OCI-LY1 (cell line): ENCODE measurements around the gene FRS2.

ENCODE experiments used
- H2AFZ ChIP-seq: fragments of 200-600 bp; sonication (generic), shearing (Covaris generic); 2 replicates; pipeline ENCODE4 v1.6.0; 2014; ENCODE audit warnings: antibody characterized with exemption, mild to moderate bottlenecking, low read length
- H3F3A ChIP-seq: fragments of 200-600 bp; sonication (generic), shearing (Covaris generic); 2 replicates; pipeline ENCODE4 v1.6.0; 2014; ENCODE audit warnings: mild to moderate bottlenecking, antibody characterized with exemption, low read length, moderate library complexity; ENCODE audit not compliant: insufficient read depth
- H3K27ac ChIP-seq: fragments of 200-600 bp; sonication (generic); 2 replicates; pipeline ENCODE4 v1.5.1; 2014; ENCODE audit warnings: low read length, mixed run types, mild to moderate bottlenecking, low read depth; ENCODE audit not compliant: poor library complexity, severe bottlenecking
- H3K27me3 ChIP-seq: fragments of 200-600 bp; sonication (generic); 2 replicates; pipeline ENCODE4 v1.6.0; 2014; ENCODE audit warnings: antibody characterized with exemption, mild to moderate bottlenecking, low read length, moderate library complexity; ENCODE audit not compliant: insufficient read depth
- H3K36me3 ChIP-seq: fragments of 200-600 bp; sonication (generic); 2 replicates; pipeline ENCODE4 v1.6.1; 2014; ENCODE audit warnings: mild to moderate bottlenecking, antibody characterized with exemption, low read length, moderate library complexity, mixed read lengths; ENCODE audit not compliant: insufficient read depth
- H3K4me1 ChIP-seq: fragments of 200-600 bp; sonication (generic); 2 replicates; pipeline ENCODE4 v1.5.1; 2014; ENCODE audit warnings: mild to moderate bottlenecking, low read length, moderate library complexity; ENCODE audit not compliant: insufficient read depth, severe bottlenecking
- H3K4me2 ChIP-seq: fragments of 200-600 bp; sonication (generic), shearing (Covaris generic); 2 replicates; pipeline ENCODE4 v1.6.1; 2014; ENCODE audit warnings: low read length
- H3K4me3 ChIP-seq: fragments of 200-600 bp; sonication (generic); 2 replicates; pipeline ENCODE4 v1.5.1; 2014; ENCODE audit warnings: low read length, low read depth, mild to moderate bottlenecking, mixed read lengths; ENCODE audit not compliant: poor library complexity, severe bottlenecking
- H3K79me2 ChIP-seq: fragments of 200-600 bp; shearing (Covaris generic); 2 replicates; pipeline ENCODE4 v1.6.1; 2016; ENCODE audit warnings: mixed run types, low read length, mixed read lengths; ENCODE audit not compliant: insufficient read depth
- H3K9ac ChIP-seq: fragments of 200-600 bp; sonication (generic), shearing (Covaris generic); 2 replicates; pipeline ENCODE4 v1.6.1; 2014; ENCODE audit warnings: mild to moderate bottlenecking, low read length, mixed read lengths
- H3K9me2 ChIP-seq: fragments of 200-600 bp; sonication (generic), shearing (Covaris generic); 2 replicates; pipeline ENCODE4 v1.6.1; 2014; ENCODE audit warnings: low read depth, mild to moderate bottlenecking, low read length, mixed read lengths
- H3K9me3 ChIP-seq: fragments of 200-600 bp; shearing (Covaris generic); 2 replicates; pipeline ENCODE4 v1.6.1; 2014; ENCODE audit warnings: low read length, mixed read lengths
- H4K20me1 ChIP-seq: fragments of 200-600 bp; sonication (generic), shearing (Covaris generic); 2 replicates; pipeline ENCODE4 v1.6.0; 2016; ENCODE audit warnings: mild to moderate bottlenecking, low read length; ENCODE audit not compliant: insufficient read depth
- CTCF ChIP-seq: fragments of 200-600 bp; sonication (generic), shearing (Covaris generic); IDR thresholded peaks from 2 replicates; pipeline ENCODE4 v1.5.1; 2017; ENCODE audit warnings: mild to moderate bottlenecking, antibody characterized with exemption, low read length, moderate library complexity, mixed read lengths
- EZH2 ChIP-seq: fragments of 200-600 bp; sonication (generic), shearing (Covaris generic); IDR thresholded peaks from 2 replicates; pipeline ENCODE4 v1.8.0; 2017; ENCODE audit warnings: borderline replicate concordance, mixed run types, mild to moderate bottlenecking, antibody characterized with exemption, low read length, moderate library complexity, mixed read lengths

The FRS2 gene

DNA sequence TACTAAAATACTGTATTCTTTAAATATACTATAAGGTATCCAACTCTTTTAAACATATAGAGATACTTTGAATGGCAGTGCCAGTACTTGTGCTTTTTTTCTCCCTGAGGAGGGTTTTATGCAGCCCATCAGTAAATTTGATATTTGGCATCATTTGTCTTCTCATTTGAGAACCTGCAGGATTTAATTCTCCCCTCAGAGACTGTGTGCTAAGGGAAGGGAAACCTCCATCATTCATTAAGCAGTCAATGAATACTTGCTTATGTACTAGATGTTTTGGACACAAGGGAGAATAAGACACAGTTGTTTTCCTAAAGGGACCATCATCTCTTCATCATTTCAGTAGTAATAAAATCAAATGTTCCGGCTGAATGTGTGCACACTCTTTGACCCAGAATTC lies 40.8 kb downstream of the FRS2 start:
- Histone ChIP-seq H2AFZ (no peak overlapping the region), H3K9ac (no peak overlapping the region), H3F3A (no peaks in the 10 kb centered on the region), H4K20me1 (no peaks in the 10 kb centered on the region), H3K9me2 (no peaks in the 10 kb centered on the region), H3K36me3 (no peaks in the 10 kb centered on the region), H3K9me3 (no peaks in the 10 kb centered on the region), H3K4me3 (no peak overlapping the region), H3K27ac (no peak overlapping the region), H3K4me1 (peaks cover 30% of the 10 kb centered on the region), H3K27me3 (no peaks in the 10 kb centered on the region), H3K4me2 (no peak overlapping the region), H3K79me2 (peaks cover 37% of the 10 kb centered on the region)
- TF ChIP-seq CTCF, result no peak
- no peak for TF ChIP-seq EZH2

DNA sequence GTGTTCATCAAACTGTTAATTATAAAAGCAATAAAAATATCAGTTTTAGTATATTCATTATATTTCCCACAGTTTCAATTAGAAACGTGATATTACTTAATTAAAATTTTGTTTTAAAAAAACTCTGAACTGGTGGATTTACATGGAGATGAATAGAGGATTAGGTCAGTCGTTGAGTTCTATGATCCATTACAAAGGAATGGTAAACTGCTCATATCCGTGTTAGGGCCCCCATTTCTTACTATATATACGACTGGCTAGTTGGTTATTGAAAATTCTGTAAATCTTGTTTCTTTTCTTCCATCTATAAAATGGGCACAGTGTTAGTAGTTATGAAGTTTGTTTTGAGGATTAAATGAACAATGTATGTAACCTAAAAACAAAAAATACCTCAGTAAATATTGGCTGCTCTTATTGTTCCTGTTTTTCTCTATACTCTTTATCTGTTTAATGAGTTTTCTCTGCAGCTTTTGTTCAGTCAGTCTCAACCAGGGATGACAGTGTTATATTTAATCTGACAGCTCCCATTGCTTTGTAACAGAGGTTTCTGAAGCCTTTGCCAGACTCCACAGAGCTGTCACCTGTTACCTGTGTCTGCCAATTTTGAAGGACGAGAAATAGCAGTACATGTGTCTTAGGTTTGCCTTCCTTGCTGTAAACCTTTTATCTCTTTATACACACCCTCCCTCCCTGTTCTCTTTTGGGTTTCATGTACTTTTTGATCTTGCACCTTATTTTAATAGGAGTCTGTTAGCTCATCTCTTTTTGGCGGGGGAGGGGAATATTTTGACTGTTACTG lies 41.5 kb downstream of the FRS2 start:
- H2AFZ ChIP-seq, result no peak overlapping the region
- peaks cover 30% of the 10 kb centered on the region for H3K4me1 ChIP-seq
- H3K9me3 ChIP-seq, result no peaks in the 10 kb centered on the region
- no peaks in the 10 kb centered on the region for H3K36me3 ChIP-seq
- no peaks in the 10 kb centered on the region for H4K20me1 ChIP-seq
- H3K4me3 ChIP-seq, result no peak overlapping the region
- no peak overlapping the region for H3K9ac ChIP-seq
- H3K27ac ChIP-seq, result no peak overlapping the region
- peaks cover 31% of the 10 kb centered on the region for H3K79me2 ChIP-seq
- H3K9me2 ChIP-seq, result no peaks in the 10 kb centered on the region
- H3K27me3 ChIP-seq, result no peaks in the 10 kb centered on the region
- no peak overlapping the region for H3K4me2 ChIP-seq
- no peaks in the 10 kb centered on the region for H3F3A ChIP-seq
- TF ChIP-seq EZH2 (no peak), CTCF (no peak)

DNA sequence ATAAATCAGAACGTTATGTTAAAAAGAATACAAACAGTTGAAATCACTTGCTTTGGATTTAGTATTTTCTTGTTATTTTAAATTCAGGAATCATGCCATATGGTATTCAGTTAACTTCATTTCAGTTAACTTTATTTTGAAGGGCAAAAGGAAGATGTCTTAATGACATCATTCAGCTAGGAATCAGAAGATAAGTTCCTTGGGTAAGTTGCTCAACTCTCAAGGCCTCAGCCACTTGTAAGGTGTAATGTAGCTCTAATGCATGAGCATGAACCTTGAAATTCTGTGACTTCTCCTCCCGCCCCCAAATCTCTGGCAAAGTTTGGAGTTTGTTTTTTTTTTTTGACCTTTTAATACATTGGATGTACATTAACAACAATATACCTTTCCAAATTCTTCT lies 42.6 kb downstream of the FRS2 start:
- H3K4me2 ChIP-seq, result no peak overlapping the region
- no peak for TF ChIP-seq EZH2
- TF ChIP-seq CTCF, result no peak
- no peaks in the 10 kb centered on the region for H3K9me2 ChIP-seq
- no peak overlapping the region for H3K4me3 ChIP-seq
- H3K27me3 ChIP-seq, result no peaks in the 10 kb centered on the region
- H2AFZ ChIP-seq, result no peak overlapping the region
- no peaks in the 10 kb centered on the region for H4K20me1 ChIP-seq
- H3K27ac ChIP-seq, result no peak overlapping the region
- no peaks in the 10 kb centered on the region for H3F3A ChIP-seq
- no peaks in the 10 kb centered on the region for H3K36me3 ChIP-seq
- H3K9me3 ChIP-seq, result no peaks in the 10 kb centered on the region
- no peak overlapping the region for H3K9ac ChIP-seq
- H3K4me1 ChIP-seq, result peaks cover 30% of the 10 kb centered on the region
- peaks cover 25% of the 10 kb centered on the region for H3K79me2 ChIP-seq
